Measurements from ENCODE around the gene ZBTB34. TPM values are rescaled to one million over a fixed set of nuclear protein-coding genes. Genes with fewer than 3 reads are reported as not detected.
"Not testable (repeated sequence)": the region's sequence is repeated elsewhere in the genome, so short reads cannot be mapped to it uniquely, and the experiment has no call there.

ZBTB34 gene, protein sequence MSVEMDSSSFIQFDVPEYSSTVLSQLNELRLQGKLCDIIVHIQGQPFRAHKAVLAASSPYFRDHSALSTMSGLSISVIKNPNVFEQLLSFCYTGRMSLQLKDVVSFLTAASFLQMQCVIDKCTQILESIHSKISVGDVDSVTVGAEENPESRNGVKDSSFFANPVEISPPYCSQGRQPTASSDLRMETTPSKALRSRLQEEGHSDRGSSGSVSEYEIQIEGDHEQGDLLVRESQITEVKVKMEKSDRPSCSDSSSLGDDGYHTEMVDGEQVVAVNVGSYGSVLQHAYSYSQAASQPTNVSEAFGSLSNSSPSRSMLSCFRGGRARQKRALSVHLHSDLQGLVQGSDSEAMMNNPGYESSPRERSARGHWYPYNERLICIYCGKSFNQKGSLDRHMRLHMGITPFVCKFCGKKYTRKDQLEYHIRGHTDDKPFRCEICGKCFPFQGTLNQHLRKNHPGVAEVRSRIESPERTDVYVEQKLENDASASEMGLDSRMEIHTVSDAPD
- total RNA-seq: 73.8 TPM

DNA sequence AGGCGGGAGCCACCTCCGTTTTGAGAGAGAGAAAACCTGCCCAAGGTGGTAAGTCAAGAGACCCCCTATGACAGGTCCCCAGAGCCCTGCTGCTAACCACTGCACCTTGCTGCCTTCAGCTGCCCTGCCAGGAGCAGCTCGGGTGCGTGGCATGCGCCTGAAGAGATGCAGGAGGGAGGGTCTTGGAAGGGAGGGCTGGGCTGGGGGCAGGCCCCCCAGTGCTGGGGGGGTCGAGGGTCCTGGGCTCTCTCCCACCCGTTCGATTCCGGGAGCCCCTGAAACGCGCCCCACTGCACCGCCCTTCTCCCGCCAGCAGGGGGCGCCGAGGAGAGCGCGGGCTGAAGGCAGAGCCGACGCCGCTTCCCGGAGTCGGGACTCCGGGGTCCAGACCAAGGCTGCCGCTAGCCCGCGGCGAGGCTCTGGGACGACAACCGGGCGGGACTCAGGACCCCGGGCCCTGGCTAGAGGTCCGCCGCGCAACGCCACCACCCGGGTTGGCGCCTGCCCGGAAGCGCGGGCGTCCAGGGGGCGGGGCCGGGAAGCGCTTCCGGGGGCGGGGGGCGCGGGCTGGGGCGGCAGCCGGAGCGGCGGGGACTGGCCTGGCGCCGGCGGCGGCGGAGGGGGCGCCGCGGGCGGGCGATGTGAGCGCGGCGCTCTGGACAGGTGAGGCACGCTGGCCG is at the start of gene ZBTB34:
Gene ZBTB34, plus strand, starts transcription at position 563 of the 680 bp plus-strand sequence. CDS start 18,761 bp downstream, outside the sequence.
- DNase-seq (ENCODE audit: low spot score in 2 of 2) (peak; percentile 79 to 83), FAIRE-seq (no peak)

DNA sequence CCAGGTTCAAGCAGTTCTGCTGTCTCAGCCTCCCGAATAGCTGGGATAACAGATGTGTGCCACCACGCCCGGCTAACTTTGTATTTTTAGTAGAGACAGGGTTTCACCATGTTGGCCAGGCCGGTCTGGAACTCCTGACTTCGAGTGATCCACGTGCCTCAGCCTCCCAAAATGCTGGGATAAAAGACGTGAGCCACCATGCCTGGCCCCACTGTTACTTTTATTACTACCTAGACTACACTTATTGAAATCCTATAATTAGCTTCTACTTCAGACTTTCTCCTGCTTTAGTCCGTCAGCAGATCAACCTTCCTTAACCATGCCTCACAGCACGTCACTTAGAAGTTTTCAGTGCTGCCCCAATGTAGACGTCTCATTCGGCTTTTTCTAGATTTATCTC is 47.4 kb upstream of the ZBTB34 start:
- no peak for DNase-seq (ENCODE audit: low spot score in 2 of 2)

GRCh38 chr9:126814091-126814490 is 46.3 kb upstream of the ZBTB34 start:
- FAIRE-seq: peak; percentile 84
- no peak for DNase-seq (ENCODE audit: low spot score in 2 of 2)

More for the DNA sequence above, 47.4 kb upstream of the ZBTB34 start:
- FAIRE-seq: no peak

DNA sequence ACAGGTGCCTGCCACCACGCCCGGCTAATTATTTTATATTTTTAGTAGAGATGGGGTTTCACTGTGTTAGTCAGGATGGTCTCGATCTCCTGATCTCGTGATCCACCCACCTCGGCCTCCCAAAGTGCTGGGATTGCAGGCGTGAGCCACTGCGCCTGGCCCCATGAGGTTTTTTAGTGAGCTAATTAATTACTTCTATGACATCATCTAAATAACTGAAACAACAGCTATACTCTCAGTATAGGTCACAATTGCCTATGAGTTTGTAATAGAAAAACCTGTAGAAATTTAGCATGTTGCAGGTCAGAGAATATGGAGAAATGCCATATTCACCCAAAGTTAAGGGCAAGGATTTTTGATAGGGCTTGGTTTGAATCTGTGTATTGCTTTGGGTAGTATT is 42.8 kb upstream of the ZBTB34 start:
- not testable (repeated sequence) for DNase-seq (ENCODE audit: low spot score in 2 of 2); FAIRE-seq

GRCh38 chr9:126818482-126818881 is 42.0 kb upstream of the ZBTB34 start:
- DNase-seq (ENCODE audit: low spot score in 2 of 2) (no peak), FAIRE-seq (no peak)

GRCh38 chr9:126819482-126819881 is 41.0 kb upstream of the ZBTB34 start:
- DNase-seq (ENCODE audit: low spot score in 2 of 2): no peak
- no peak for FAIRE-seq

DNA sequence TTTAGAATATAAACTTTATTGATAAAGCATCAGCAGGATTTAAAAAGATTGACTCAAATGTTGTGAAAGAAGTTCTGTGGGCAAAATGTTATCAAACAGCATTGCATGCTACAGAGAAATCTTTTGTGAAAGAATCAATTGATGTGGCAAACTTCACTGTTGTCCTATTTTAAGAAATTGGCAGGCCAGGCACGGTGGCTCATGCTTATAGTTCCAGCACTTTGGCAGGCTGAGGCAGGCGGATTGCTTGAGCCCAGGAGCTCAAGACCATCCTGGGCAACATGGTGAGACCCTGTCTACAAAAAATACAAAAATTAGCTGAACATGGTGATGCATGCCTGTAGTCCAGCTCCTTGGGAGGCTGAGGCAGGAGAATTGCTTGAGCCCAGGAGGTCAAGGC is 38.2 kb upstream of the ZBTB34 start:
- FAIRE-seq: no peak
- DNase-seq (ENCODE audit: low spot score in 2 of 2): no peak

- FAIRE-seq (no peak), DNase-seq (ENCODE audit: low spot score in 2 of 2) (no peak)
These were observed 37.6 kb upstream of the ZBTB34 start for GRCh38 chr9:126822873-126823272.

GRCh38 chr9:126824052-126824451 is 36.4 kb upstream of the ZBTB34 start:
- DNase-seq (ENCODE audit: low spot score in 2 of 2); FAIRE-seq: not testable (repeated sequence)

DNA sequence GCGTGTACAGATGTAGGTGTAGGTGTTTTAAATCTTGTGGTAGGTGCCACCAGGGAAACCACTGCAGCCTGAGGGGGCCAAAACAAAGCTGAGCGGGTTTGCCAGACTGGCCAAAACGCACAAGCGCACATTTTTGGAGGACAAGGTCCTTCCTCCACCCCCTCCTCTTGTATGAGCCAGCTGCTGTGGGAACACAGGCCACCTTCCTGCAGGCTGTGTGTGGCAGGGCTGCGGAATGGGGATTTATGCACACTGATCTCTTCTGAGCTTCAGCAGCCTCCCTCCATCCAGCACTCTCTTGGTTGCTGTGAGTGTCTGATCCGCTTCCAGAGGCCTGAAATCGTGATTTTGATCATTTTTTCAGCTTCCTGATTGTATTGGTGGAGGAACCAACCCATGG is 33.2 kb upstream of the ZBTB34 start:
- no peak for DNase-seq (ENCODE audit: low spot score in 2 of 2)
- FAIRE-seq: no peak

DNA sequence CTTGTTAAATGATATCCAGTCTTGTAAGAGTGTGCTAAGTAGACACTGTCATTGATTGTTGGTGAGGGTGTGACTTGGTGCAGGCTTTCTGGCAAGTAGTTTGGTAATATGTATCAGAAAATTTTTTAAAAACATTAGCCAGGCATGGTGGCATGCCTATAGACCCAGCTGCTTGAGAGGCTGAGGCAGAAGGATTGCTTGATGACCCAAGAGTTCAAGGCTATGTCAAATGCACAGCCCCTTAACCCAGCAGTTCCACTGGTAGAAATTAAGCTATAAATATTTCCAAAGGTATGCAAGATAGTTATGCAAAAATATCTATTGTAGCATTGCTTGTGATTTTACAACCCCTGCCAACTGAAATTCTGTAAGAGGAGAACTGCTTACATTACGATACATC is 31.4 kb upstream of the ZBTB34 start:
- DNase-seq (ENCODE audit: low spot score in 2 of 2): no peak
- no peak for FAIRE-seq

DNA sequence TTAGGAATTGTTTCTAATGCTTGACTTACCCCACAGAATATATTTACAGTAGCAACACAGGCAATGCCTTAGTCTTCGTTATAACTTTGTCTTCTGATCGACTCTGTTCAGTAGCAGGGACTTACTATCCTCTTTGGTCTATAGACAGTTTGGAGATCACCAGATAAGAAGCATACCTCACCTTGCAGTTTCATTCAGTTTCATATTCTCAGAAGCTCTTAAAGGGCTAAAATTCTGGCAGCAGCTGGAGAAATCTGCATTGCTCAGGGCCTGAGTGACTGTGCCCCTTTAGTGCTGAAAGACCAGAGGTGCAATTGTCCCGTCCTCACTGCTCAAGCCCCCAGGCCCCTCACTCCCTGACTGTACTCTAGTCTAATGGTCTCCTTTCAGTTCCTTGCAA is 29.6 kb upstream of the ZBTB34 start:
- FAIRE-seq: no peak

GRCh38 chr9:126832440-126832839 is 28.0 kb upstream of the ZBTB34 start:
- no peak for DNase-seq (ENCODE audit: low spot score in 2 of 2)
- FAIRE-seq: no peak

More for the DNA sequence above, 29.6 kb upstream of the ZBTB34 start:
- no peak for DNase-seq (ENCODE audit: low spot score in 2 of 2)

- FAIRE-seq: no peak
- DNase-seq (ENCODE audit: low spot score in 2 of 2): no peak
These were observed 27.4 kb upstream of the ZBTB34 start for GRCh38 chr9:126833020-126833419.

- peak in 1 of 2 donors; percentile 21 for DNase-seq (ENCODE audit: low spot score in 2 of 2)
- no peak for FAIRE-seq
These were observed 26.6 kb upstream of the ZBTB34 start for GRCh38 chr9:126833710-126834345.

- DNase-seq (ENCODE audit: low spot score in 2 of 2) (no peak), FAIRE-seq (no peak)
These were observed 25.8 kb upstream of the ZBTB34 start for GRCh38 chr9:126834672-126835071.

DNA sequence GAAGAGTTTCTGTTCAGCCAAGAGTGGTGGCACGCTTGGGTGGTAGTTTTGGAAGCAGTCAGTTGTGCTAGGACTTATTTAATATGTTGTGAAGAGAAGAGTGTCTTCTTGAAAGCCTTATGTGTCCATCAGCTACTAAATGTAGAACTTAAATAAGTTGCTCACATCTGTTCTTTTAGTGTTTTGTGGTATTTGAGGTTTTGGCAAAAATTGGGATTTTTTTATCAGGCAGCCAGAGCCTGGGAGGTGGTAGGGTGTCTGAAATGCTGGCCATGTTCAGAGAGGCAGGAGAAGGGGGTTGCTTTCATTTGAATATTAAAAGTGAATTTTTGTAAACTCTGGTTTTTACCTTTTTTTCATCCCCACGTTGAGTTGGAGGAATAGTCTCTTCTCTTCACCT is 24.2 kb upstream of the ZBTB34 start:
- no peak for DNase-seq (ENCODE audit: low spot score in 2 of 2)
- no peak for FAIRE-seq

DNA sequence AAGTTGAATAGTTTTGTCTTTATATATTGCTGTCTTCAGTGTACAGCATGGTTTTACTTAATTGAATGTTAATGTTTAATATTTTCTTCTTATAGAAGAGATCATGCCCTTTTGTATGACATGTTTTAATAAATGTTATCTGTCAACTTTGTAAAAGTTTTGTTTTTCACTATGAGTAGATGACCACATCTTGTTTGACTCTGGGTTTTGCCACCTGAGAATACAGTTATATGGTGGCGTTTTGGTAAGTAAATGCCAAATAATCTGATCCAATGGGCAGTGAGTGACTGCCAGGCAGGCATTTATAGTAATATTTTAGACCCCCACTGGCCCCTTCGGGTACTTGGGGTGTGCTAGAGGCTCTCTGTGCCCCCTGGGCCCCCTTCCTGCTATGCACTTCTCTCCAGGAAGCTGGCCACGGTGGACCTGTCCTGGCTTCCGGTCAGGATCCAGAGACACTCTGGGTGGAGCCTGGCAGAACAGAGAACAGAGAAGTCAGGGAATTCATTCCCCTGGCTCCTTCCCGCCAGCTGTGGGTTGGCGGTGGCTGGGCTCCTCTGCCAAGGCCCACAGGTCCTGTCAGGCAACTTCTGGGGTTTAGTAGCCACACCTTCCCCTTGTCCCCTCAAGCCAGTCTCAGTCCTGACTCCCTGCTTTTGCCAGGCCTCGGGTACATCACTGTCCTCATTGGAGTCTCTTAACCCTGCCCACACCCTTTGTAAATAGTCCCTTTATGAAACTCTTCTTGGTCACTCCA is 22.2 kb upstream of the ZBTB34 start:
- FAIRE-seq (no peak), DNase-seq (ENCODE audit: low spot score in 2 of 2) (no peak)

GRCh38 chr9:126838895-126839294 is 21.5 kb upstream of the ZBTB34 start:
- no peak for FAIRE-seq

GRCh38 chr9:126839301-126839700 is 21.1 kb upstream of the ZBTB34 start:
- no peak for DNase-seq (ENCODE audit: low spot score in 2 of 2)
- no peak for FAIRE-seq

More at GRCh38 chr9:126838895-126839294, 21.5 kb upstream of the ZBTB34 start:
- DNase-seq (ENCODE audit: low spot score in 2 of 2): no peak
